Stomach (tissue), 9 donors: ENCODE measurements around the gene RGL2. TPM values are rescaled to one million over a fixed set of nuclear protein-coding genes. Genes with fewer than 3 reads are reported as not detected.

Experiments
- DNase-seq, 2 donors: peaks; one replicate each; pipeline versions ENCODE4 v3.0.0 to v3.0.0-alpha.2; 2013 to 2019
- H3K27ac ChIP-seq, 5 donors: fragments of 200-600 bp in 4 of 5; sonication (generic) in 4 of 5; one replicate each; pipeline ENCODE4 v1.5.1; 2013 to 2019; ENCODE audit warnings: mild to moderate bottlenecking in 1 of 5, moderate library complexity in 1 of 5
- H3K27me3 ChIP-seq, 3 donors: fragments of 200-600 bp; sonication (generic); one replicate each; pipeline ENCODE4 v1.5.1; 2017 to 2019; ENCODE audit warnings: mixed run types in 1 of 3
- H3K36me3 ChIP-seq, 4 donors: fragments of 200-600 bp; sonication (generic); 1 replicate in 3 of 4; 2 replicates in 1 of 4; pipeline ENCODE4 v1.5.1; 2016 to 2019
- H3K4me1 ChIP-seq, 4 donors: fragments of 200-600 bp; sonication (generic); one replicate each; pipeline ENCODE4 v1.5.1; 2016 to 2019
- H3K4me3 ChIP-seq, 4 donors: fragments of 200-600 bp; sonication (generic) in 3 of 4; one replicate each; pipeline ENCODE4 v1.5.1; 2016 to 2019; ENCODE audit warnings: mild to moderate bottlenecking in 1 of 4
- H3K9me3 ChIP-seq, 4 donors: fragments of 200-600 bp; sonication (generic); one replicate each; pipeline ENCODE4 v1.5.1; 2016 to 2019
- EP300 ChIP-seq: sonication (generic); formaldehyde crosslinking; IDR thresholded peaks from one replicate; pipeline ENCODE4 v1.6.1; 2017; ENCODE audit warnings: antibody characterized with exemption
- POLR2A ChIP-seq, 4 donors: fragments of 450-650 bp; IDR thresholded peaks; one replicate each; pipeline ENCODE4 v1.6.1; 2016; ENCODE audit warnings: antibody characterized with exemption in 4 of 4, control low read depth in 2 of 4, mild to moderate bottlenecking in 1 of 4, moderate library complexity in 1 of 4
- POLR2AphosphoS5 ChIP-seq, 3 donors: sonication (generic); formaldehyde crosslinking; IDR thresholded peaks; one replicate each; pipeline ENCODE4 v1.6.1; 2016; ENCODE audit warnings: antibody characterized with exemption in 3 of 3
- WGBS, 5 donors: extraction: QIAGEN DNeasy Blood & Tissue Kit in 3 of 5; methylation state at CpG; one replicate each; pipeline versions ENCODE4 v1.1.5 to v1.1.7; 2013 to 2018; 5-methylcytosine and 5-hydroxymethylcytosine counted together
- intact Hi-C: fragments of 100-400 bp; cut with DNase I; formaldehyde crosslinking; loops from one replicate; pipeline ENCODE4 v1.15.1; 2023; ENCODE audit warnings: low total_unique reads
- polyA plus RNA-seq, 3 donors: library from polyadenylated mRNA; stranded (reverse); fragments of 200-250 nt; gene quantifications; one replicate each; pipeline ENCODE4 v1.2.3, GENCODE V29; 2013
- total RNA-seq, 5 donors: library from RNA; depleted of rRNA; stranded (reverse); fragments of >200 nt; gene quantifications; one replicate each; pipeline versions ENCODE4 v1.1.0 to v1.2.3, GENCODE V29; 2014 to 2016
- TF ChIP-seq, protein P1 (sequence below), 7 experiments: fragments of 450-650 bp in 4 of 7; fragments of 200-600 bp in 3 of 7; sonication (generic) in 3 of 7; IDR thresholded peaks; one replicate each; pipeline ENCODE4 v1.5.1; 2016 to 2019; ENCODE audit warnings: antibody characterized with exemption in 7 of 7, control low read depth in 2 of 7, mild to moderate bottlenecking in 1 of 7
- donor health status: healthy with polysubstance abuse.
- donor health status: Bipolar disorder and iron deficiency.
- donor health status: healthy.

RGL2 gene
- total and polyA plus RNA-seq, 8 donors = 10.4 to 112 (median 48.5) TPM

DNA sequence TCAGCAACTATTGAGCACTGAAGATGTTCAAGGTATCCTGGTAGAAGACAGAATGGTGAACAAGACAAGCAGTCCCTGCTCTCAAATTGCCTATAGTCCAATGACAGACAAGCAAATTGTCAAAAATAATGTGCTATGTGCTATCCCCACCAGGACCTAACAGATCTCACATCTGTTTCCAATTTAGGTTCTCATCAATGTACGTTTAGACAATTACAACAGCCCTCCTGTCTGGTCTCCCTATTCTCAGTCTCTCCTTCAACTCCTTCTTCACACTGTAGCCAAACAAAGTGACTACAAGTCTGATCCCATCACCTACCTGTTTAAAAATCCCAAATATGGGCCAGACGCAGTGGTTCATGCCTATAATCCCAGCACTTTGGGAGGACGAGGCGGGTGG is 7.6 kb upstream of the RGL2 start:
- DNase-seq = no peak
- Histone ChIP-seq H3K36me3 (peaks cover 27 to 94% (median 78%) of the 10 kb centered on the region in 4 donors), H3K9me3 (no peaks in the 10 kb centered on the region), H3K4me1 (peaks cover 0 to 54% (median 13%) of the 10 kb centered on the region in 4 donors), H3K27ac (no peak overlapping the region), H3K4me3 (no peak overlapping the region), H3K27me3 (no peaks in the 10 kb centered on the region)
- 83 to 95% (median 90%) methylated on average over 4 of the region's 4 CpGs for WGBS, 5 donors
- no peak for TF ChIP-seq EP300
- TF ChIP-seq, protein P1, sequence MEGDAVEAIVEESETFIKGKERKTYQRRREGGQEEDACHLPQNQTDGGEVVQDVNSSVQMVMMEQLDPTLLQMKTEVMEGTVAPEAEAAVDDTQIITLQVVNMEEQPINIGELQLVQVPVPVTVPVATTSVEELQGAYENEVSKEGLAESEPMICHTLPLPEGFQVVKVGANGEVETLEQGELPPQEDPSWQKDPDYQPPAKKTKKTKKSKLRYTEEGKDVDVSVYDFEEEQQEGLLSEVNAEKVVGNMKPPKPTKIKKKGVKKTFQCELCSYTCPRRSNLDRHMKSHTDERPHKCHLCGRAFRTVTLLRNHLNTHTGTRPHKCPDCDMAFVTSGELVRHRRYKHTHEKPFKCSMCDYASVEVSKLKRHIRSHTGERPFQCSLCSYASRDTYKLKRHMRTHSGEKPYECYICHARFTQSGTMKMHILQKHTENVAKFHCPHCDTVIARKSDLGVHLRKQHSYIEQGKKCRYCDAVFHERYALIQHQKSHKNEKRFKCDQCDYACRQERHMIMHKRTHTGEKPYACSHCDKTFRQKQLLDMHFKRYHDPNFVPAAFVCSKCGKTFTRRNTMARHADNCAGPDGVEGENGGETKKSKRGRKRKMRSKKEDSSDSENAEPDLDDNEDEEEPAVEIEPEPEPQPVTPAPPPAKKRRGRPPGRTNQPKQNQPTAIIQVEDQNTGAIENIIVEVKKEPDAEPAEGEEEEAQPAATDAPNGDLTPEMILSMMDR (IDR thresholded peaks at IDR 0.05) = no peak
- no peak for TF ChIP-seq POLR2A (IDR thresholded peaks at IDR 0.05)
- no peak for TF ChIP-seq POLR2AphosphoS5 (IDR thresholded peaks at IDR 0.05)
- intact Hi-C loops = no loop called here

DNA sequence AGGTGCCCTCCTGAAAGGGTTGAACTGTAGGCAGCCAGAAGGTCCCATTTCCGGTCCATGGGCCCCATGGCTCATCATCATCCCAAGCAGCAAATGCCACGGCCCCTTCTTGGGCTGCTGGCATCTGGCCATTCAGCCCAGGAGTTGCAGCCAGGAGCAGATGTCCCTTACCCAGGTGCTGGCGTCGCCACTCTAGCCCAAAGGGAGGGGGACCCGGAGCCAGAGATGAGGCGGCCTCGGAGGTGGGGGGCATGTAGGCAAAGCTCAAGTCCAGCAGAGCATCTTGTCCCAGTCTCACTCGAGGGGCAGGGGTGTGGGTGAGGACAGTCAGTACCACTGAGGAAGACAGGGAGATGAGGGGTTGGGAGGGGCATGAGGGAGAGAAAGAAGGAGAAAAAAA is 6.3 kb upstream of the RGL2 start:
- Histone ChIP-seq H3K27ac (no peak overlapping the region), H3K36me3 (peaks cover 18 to 86% (median 65%) of the 10 kb centered on the region in 4 donors), H3K27me3 (no peaks in the 10 kb centered on the region), H3K4me3 (no peak overlapping the region), H3K4me1 (peaks cover 7 to 54% (median 17%) of the 10 kb centered on the region in 4 donors), H3K9me3 (no peaks in the 10 kb centered on the region)
- 75 to 82% (median 76%) methylated on average over 8 of the region's 8 CpGs for WGBS, 5 donors
- DNase-seq = no peak
- intact Hi-C loops = no loop called here
- TF ChIP-seq, protein P1 (IDR thresholded peaks at IDR 0.05) = no peak
- TF ChIP-seq EP300 = no peak
- no peak for TF ChIP-seq POLR2AphosphoS5 (IDR thresholded peaks at IDR 0.05)
- no peak for TF ChIP-seq POLR2A (IDR thresholded peaks at IDR 0.05)

DNA sequence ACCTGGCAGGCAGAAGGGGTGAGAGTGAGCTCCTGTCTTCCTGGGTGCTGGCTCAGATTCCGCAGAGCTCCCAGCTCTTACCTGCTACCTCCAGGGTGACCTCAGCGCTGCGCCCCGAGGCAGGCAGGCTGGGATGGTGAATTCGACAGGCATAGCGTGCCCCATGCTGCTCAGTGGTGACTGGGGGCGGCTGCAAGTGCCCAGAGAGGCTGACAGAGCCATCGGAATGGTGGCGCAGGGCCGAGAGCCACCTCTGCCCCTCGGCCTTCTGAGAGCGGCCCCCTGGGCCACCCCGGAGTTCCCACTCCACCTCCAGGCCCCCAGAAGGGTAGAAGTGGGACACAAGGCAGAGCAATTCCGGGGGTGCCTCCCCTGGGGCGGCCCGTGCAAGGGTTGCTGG is 5.5 kb upstream of the RGL2 start:
- Histone ChIP-seq H3K9me3 (no peaks in the 10 kb centered on the region), H3K27ac (no peak overlapping the region), H3K4me3 (no peak overlapping the region), H3K36me3 (peaks cover 18 to 78% (median 61%) of the 10 kb centered on the region in 4 donors), H3K27me3 (no peaks in the 10 kb centered on the region), H3K4me1 (peaks cover 10 to 53% (median 22%) of the 10 kb centered on the region in 4 donors)
- WGBS, 5 donors = 83 to 96% (median 87%) methylated on average over 5 to 16 of the region's 16 CpGs
- no peak for DNase-seq
- TF ChIP-seq, protein P1 (IDR thresholded peaks at IDR 0.05) = no peak
- no peak for TF ChIP-seq POLR2AphosphoS5 (IDR thresholded peaks at IDR 0.05)
- TF ChIP-seq POLR2A (IDR thresholded peaks at IDR 0.05) = no peak
- no peak for TF ChIP-seq EP300
- intact Hi-C loops = no loop called here

DNA sequence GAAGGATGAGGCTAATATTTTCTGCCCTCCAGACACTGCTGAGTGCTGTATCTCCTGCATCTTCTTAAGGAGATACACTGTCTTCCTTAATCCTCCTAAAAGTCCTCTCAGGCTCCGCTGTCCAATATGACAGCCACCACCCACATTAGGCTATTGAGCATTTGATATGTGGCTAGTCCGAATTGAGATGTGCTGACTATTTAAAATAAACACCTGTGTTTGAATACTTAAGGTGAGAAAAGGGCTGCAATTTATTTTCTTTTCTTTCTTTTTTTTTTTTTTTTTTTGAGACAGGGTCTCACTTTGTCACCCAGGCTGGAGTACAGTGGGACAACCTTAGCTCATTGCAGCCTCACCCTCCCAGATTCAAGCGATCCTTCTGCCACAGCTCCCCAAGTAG is 3.1 kb upstream of the RGL2 start:
- peaks cover 18 to 60% (median 52%) of the 10 kb centered on the region in 4 donors for H3K36me3 ChIP-seq
- H3K4me1 ChIP-seq = peaks cover 20 to 55% (median 38%) of the 10 kb centered on the region in 4 donors
- 73 to 92% (median 84%) methylated on average over 3 of the region's 3 CpGs for WGBS, 5 donors
- H3K27ac ChIP-seq = no peak overlapping the region
- TF ChIP-seq POLR2AphosphoS5 (IDR thresholded peaks at IDR 0.05) (no peak), POLR2A (IDR thresholded peaks at IDR 0.05) (no peak), EP300 (no peak)
- TF ChIP-seq, protein P1 (IDR thresholded peaks at IDR 0.05) = no peak
- no peak for DNase-seq
- H3K9me3 ChIP-seq = no peaks in the 10 kb centered on the region
- no peaks in the 10 kb centered on the region for H3K27me3 ChIP-seq
- intact Hi-C loops = no loop called here
- no peak overlapping the region for H3K4me3 ChIP-seq
